Natural killer cell treated with Interleukin-12 subunit alpha and Interleukin-12 subunit beta and Interleukin-15 and Interleukin-18, amount 100 ng/mL, for 72 hours (primary cell): Measurements from ENCODE around the gene HSDL2. TPM values are rescaled to one million over a fixed set of nuclear protein-coding genes. Genes with fewer than 3 reads are reported as not detected.
"Not testable (repeated sequence)": the region's sequence is repeated elsewhere in the genome, so short reads cannot be mapped to it uniquely, and the experiment has no call there.

Experiments
- ATAC-seq, 2 donors: fragments of 150-1000 bp; cut with Tn5 transposase in 1 of 2; sonication (Bioruptor Pico), chemical (Tn5 transposase) in 1 of 2; 2 replicates each; pipeline ENCODE4 v1.10.0; 2021
- DNase-seq: peaks from one replicate; pipeline ENCODE4 v3.0.0; 2022; ENCODE audit warnings: low spot score
- H3K27ac Mint-ChIP-seq, 2 donors: 1 replicate in 1 of 2; 2 replicates in 1 of 2; pipeline ENCODE4 v1.8.0; 2022; ENCODE audit warnings: mixed read lengths in 2 of 2, mild to moderate bottlenecking in 1 of 2, moderate library complexity in 1 of 2
- H3K27me3 Mint-ChIP-seq, 2 donors: 1 replicate in 1 of 2; 2 replicates in 1 of 2; pipeline ENCODE4 v1.8.0; 2022; ENCODE audit warnings: mixed read lengths in 2 of 2
- H3K36me3 Mint-ChIP-seq: one replicate; pipeline ENCODE4 v1.8.0; 2022; ENCODE audit warnings: mixed read lengths
- H3K4me1 Mint-ChIP-seq, 2 donors: 1 replicate in 1 of 2; 2 replicates in 1 of 2; pipeline ENCODE4 v1.8.0; 2022; ENCODE audit warnings: low read depth in 2 of 2, mixed read lengths in 2 of 2, mild to moderate bottlenecking in 1 of 2
- H3K4me3 Mint-ChIP-seq: one replicate; pipeline ENCODE4 v1.8.0; 2022; ENCODE audit warnings: mixed read lengths
- H3K9me3 Mint-ChIP-seq: 2 replicates; pipeline ENCODE4 v1.8.0; 2022; ENCODE audit warnings: mixed read lengths
- total RNA-seq, 2 donors: library from RNA; stranded (reverse); gene quantifications; one replicate each; pipeline ENCODE4 v1.2.3, GENCODE V29; 2022

Gene HSDL2
- total RNA-seq, 2 donors from 2014 or later: 15.6 to 19.6 TPM

DNA sequence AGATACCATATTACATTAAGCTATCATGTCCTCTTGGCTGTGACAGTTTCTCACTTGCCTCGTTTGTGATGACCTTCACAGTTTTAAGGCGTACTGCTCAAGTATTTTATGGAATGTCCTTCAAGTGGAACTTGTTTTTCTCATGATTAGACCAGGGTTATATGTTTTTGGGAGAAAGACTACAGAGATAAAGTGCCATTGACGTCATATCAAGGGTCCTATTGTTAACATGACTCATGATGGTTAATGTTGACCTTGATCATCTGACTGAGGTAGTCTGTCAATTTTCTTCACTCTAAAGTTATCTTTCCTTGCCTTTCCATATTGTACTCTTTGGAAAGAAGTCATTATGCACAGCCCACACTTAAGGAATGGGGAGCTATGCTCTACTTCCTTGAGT, 28.7 kb upstream of the HSDL2 start:
- Mint-ChIP-seq H3K4me1 (peaks cover 22 to 26% of the 10 kb centered on the region in 2 donors), H3K27ac (no peak overlapping the region), H3K4me3 (no peak overlapping the region), H3K9me3 (no peaks in the 10 kb centered on the region), H3K27me3 (peaks cover 0 to 4% of the 10 kb centered on the region in 2 donors), H3K36me3 (no peaks in the 10 kb centered on the region)
- no peak for ATAC-seq
- no peak for DNase-seq

DNA sequence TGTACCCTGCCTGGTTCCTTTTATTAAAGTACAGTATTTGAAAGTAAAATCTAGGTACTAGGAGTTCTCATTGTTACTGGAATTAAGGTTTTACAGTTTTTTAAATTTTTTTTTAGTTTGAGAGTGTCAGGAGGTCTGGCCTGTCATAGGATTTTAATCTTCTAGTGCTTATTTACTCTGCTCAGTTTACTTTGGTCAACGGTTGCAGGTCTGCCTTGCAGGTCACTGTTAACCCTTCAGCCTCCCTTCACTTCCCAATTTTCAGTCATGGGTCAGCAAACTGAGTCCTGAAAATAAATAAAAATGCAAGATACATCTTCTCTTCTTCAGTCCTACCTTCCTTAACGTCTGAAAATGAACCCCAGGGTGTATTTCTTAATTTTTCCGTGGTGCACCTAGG, 27.7 kb upstream of the HSDL2 start:
- no peaks in the 10 kb centered on the region for H3K9me3 Mint-ChIP-seq
- peaks cover 23 to 30% of the 10 kb centered on the region in 2 donors for H3K4me1 Mint-ChIP-seq
- no peaks in the 10 kb centered on the region for H3K36me3 Mint-ChIP-seq
- H3K27me3 Mint-ChIP-seq: peaks cover 0 to 4% of the 10 kb centered on the region in 2 donors
- no peak overlapping the region for H3K27ac Mint-ChIP-seq
- no peak overlapping the region for H3K4me3 Mint-ChIP-seq
- DNase-seq (no peak), ATAC-seq (no peak)

DNA sequence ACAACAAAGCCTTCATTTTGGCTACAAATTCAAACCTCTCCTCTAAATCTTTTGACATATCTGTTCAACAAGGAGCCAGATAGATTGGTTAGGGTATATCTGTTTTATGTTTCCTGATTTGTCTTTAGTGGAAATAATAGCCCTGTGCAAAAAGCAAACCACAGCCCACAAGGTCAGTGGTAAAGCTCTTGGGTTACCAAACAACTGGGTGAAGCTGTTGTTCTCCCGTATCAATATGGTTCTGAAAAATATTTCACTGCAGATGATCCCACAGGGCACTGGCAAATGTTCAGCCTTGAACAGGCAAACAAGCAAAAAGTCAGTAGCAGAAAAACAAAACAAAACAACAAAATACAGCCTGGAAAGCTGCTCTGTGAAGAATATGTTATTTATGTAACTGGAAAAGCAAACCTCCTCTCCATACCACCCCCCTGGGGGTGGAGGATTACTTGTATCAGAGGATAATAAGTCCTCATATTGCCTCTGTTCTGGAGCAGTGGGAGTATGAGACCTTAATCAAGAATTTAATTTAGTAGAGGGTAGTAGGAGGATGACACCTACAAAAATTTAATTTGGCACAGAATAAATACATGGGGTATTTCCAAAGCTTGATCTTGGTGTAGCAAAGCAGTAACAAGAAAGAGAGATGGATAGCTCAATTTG, 25.7 kb upstream of the HSDL2 start:
- Mint-ChIP-seq H3K36me3 (no peaks in the 10 kb centered on the region), H3K9me3 (no peaks in the 10 kb centered on the region), H3K4me3 (no peak overlapping the region), H3K27ac (peak overlapping the region in 1 of 2 donors; percentile 4), H3K4me1 (peaks cover 13 to 22% of the 10 kb centered on the region in 2 donors), H3K27me3 (no peaks in the 10 kb centered on the region)
- DNase-seq (no peak), ATAC-seq (no peak)

DNA sequence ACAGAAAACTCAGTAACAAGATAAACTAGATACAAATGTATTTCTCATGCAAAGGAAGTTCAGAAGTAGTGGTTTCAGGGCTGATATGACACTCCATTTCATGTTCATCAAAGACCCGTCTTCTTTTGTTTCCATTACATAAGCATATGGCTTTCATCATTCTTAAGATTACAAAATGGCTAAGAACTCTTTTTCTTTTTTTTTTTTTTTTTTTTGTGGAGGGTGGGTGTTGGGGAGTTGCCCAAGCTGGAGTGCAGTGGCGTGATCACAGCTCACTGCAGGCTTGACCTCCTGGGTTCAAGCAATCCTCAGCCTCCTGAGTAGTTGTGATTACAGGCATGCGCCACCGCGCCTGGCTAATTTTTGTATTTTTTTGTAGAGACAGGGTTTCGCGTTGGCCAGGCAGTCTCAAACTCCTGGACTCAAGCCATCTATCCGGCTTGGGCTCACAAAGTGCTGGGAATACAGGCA, 24.4 kb upstream of the HSDL2 start:
- no peaks in the 10 kb centered on the region for H3K9me3 Mint-ChIP-seq
- DNase-seq (no peak), ATAC-seq (peak in 1 of 2 donors; percentile 59)
- H3K36me3 Mint-ChIP-seq: no peaks in the 10 kb centered on the region
- peak overlapping the region; percentile 63 for H3K4me3 Mint-ChIP-seq
- H3K27me3 Mint-ChIP-seq: no peaks in the 10 kb centered on the region
- H3K4me1 Mint-ChIP-seq: peaks cover 13 to 22% of the 10 kb centered on the region in 2 donors
- peak overlapping the region; percentile 73 to 91 for H3K27ac Mint-ChIP-seq

DNA sequence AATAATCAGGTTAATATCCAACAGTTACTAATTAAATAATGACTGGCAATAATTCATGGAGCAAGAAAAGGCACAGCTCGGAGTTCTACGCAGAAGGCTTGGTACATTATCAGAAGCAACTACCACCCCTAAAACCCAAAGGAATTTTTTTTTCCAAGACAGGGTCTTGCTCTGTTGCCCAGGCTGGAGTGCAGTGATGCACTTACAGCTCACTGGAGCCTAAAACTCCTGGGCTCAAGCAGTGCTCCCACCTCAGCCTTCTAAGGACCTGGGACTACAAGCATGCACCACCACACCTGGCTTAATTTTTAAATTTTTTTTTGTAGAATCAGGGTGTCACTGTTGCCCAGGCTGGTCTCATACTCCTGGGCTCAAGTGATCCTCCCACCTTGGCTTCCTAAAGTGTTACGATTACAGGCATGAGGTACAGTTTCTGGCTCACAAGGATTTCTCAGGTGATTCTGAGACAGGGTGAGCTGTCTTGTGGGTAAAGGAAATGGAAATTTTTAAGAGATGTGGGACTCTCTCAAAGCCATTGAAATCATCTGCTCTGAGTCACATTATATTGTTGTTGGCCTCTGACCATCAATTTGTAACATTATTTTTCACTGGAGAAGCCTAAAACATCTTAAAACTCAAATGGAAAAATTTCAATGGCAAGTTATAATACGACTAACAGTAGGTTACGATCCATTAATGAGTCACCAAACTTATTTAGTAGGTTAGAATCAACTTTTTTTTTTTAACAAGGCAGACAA, 19.7 kb upstream of the HSDL2 start:
- H3K4me3 Mint-ChIP-seq: no peak overlapping the region

DNA sequence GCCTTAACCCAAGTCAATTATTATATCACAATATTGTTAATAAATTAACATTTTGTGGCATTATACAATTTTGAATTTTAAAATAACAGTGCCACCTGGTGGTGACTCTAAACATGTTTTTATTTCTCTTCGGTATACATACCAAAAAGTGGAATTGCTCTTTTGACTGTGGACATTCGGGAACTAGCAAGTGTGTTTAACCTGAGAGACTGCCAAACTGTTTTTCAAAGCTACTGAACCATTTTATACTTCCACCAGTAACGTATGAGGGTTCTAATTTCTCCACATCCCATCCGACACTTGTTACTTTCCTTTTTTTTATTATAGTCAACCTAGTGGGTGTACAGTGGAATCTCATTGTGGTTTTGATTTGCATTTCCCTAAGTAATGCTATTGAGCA, 18.3 kb upstream of the HSDL2 start:
- no peak for ATAC-seq
- H3K36me3 Mint-ChIP-seq: no peaks in the 10 kb centered on the region
- no peak overlapping the region for H3K27ac Mint-ChIP-seq
- no peak overlapping the region for H3K4me3 Mint-ChIP-seq
- peaks cover 0 to 9% of the 10 kb centered on the region in 2 donors for H3K27me3 Mint-ChIP-seq
- no peaks in the 10 kb centered on the region for H3K9me3 Mint-ChIP-seq
- H3K4me1 Mint-ChIP-seq: peaks cover 0 to under 1% of the 10 kb centered on the region in 2 donors
- DNase-seq: no peak

More for the DNA sequence above, 19.7 kb upstream of the HSDL2 start:
- H3K9me3 Mint-ChIP-seq: no peaks in the 10 kb centered on the region
- H3K36me3 Mint-ChIP-seq: no peaks in the 10 kb centered on the region
- no peak overlapping the region for H3K27ac Mint-ChIP-seq
- peaks cover 8 to 12% of the 10 kb centered on the region in 2 donors for H3K4me1 Mint-ChIP-seq
- ATAC-seq (no peak), DNase-seq (no peak)
- H3K27me3 Mint-ChIP-seq: peaks cover 0 to 4% of the 10 kb centered on the region in 2 donors

DNA sequence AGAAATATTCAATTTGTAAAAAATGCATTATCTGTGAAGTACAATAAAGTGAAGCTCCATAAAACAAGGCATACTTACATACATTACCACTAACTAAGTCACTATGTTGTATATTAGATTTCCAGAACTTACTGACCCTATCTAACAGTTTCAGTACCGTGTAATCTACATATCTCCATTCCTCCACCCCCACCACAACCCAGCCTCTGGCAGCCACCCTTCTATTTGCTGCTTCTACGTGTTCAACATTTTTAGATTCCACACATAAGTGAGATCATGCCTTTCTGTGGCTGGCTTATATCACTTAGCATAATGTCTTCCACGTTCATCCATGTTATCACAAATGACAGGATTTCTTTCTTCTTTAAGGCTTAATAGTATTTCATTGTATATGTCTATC, 15.1 kb upstream of the HSDL2 start:
- Mint-ChIP-seq H3K27ac (no peak overlapping the region), H3K4me3 (no peak overlapping the region), H3K36me3 (no peaks in the 10 kb centered on the region), H3K4me1 (no peaks in the 10 kb centered on the region), H3K27me3 (peaks cover 0 to 9% of the 10 kb centered on the region in 2 donors), H3K9me3 (no peaks in the 10 kb centered on the region)
- ATAC-seq (no peak), DNase-seq (no peak)

DNA sequence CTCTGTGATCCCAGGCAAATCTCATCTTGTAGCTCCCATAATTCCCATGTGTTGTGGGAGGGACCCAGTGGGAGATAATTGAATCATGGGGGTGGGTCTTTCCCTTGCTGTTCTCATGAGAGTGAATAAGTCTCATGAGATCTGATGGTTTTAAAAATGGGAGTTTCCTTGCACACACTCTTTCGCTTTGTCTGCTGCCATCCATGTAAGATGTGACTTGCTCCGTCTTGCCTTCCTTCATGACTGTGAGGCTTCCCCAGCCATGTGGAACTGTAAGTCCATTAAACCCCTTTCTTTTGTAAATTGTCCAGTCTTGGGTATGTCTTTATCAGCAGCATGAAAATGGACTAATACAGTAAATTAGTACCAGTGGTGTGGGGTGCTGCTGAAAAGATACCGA, 14.7 kb upstream of the HSDL2 start:
- H3K9me3 Mint-ChIP-seq, H3K4me1 Mint-ChIP-seq, H3K27me3 Mint-ChIP-seq, ATAC-seq, H3K4me3 Mint-ChIP-seq, H3K27ac Mint-ChIP-seq, DNase-seq, H3K36me3 Mint-ChIP-seq: not testable (repeated sequence)

DNA sequence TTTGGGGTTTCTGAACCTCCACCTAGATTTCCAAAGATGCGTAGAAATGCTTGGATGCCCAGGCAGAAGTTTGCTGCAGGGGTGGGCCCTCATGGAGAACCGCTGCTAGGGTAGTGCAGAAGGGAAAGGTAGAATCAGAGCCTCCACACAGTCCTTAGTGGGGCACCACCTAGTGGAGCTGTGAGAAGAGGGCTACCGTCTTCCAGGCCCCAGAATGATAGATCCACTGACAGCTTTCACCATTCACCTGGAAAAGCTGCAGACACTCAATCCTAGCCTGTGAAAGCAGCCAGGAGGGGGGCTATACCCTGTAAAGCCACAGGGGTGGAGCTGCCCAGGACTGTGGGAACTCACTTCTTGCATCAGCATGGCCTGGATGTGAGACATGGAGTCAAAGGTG, 13.3 kb upstream of the HSDL2 start:
- ATAC-seq: no peak
- Mint-ChIP-seq H3K27me3 (peaks cover 0 to 9% of the 10 kb centered on the region in 2 donors), H3K27ac (no peak overlapping the region), H3K9me3 (no peaks in the 10 kb centered on the region), H3K4me1 (no peaks in the 10 kb centered on the region), H3K4me3 (no peak overlapping the region), H3K36me3 (peaks cover 5% of the 10 kb centered on the region)
- DNase-seq: no peak

DNA sequence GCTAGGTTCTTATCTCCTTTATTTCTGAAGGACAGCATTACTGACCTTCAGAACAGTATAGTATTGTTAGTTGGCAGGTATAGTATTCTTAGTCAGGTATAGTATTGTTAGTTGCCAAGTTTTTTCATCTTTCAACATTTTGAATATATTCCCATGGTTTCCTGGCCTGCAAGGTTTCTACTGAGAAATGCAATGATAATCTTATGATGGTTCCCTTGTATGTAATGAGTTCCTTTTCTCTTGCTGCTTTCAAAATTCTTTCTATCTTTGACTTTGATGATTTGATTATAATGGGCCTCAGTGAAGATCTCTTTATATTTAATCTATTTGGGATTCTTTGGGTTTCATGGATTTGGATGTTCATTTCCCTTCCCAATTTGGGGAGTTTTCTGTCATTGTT, 12.4 kb upstream of the HSDL2 start:
- H3K27ac Mint-ChIP-seq: no peak overlapping the region
- peaks cover 0 to 8% of the 10 kb centered on the region in 2 donors for H3K27me3 Mint-ChIP-seq
- H3K9me3 Mint-ChIP-seq: no peaks in the 10 kb centered on the region
- no peak overlapping the region for H3K4me3 Mint-ChIP-seq
- ATAC-seq (no peak), DNase-seq (no peak)
- no peaks in the 10 kb centered on the region for H3K4me1 Mint-ChIP-seq
- peaks cover 5% of the 10 kb centered on the region for H3K36me3 Mint-ChIP-seq

DNA sequence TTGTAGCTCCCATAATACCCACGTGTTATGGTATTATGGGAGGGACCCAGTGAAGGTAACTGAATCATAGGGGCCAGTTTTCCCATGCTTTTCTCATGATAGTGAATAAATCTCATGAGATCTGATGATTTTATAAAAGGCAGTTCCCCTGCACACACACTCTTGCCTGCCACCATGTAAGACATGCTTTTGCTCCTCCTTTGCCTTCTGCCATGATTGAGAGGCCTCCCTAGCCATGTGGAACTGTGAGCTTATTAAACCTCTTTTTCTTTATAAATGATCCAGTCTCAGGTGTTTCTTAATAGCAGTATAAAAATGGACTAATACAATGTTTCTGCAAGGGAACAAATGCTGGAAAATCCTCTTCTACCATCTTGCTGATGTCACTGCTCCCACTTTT, 10.1 kb upstream of the HSDL2 start:
- Mint-ChIP-seq H3K9me3 (no peaks in the 10 kb centered on the region), H3K4me3 (no peak overlapping the region), H3K27ac (no peak overlapping the region), H3K27me3 (peaks cover 0 to 5% of the 10 kb centered on the region in 2 donors), H3K4me1 (peaks cover 3 to 9% of the 10 kb centered on the region in 2 donors), H3K36me3 (peaks cover 5% of the 10 kb centered on the region)
- DNase-seq: no peak
- ATAC-seq: no peak

DNA sequence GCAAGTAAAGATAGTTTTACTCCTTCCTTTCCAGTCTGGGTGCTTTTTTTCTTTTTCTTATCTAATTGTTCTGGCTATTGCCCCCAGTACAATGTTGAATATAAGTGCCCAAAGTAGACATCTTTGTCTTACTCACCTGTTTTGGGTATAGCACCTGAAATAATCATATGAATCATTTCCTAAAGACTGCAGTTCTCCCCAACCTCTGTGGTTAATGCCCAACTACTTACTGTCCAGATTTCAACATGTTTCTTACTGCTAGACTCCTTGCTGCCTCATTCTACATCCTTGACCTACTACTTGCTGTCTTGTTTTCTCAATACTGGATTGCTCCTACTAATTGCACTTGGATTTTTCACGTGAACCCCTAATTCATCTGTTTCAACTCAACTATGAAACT, 8.8 kb upstream of the HSDL2 start:
- Mint-ChIP-seq H3K27ac (no peak overlapping the region), H3K4me1 (peaks cover 8 to 13% of the 10 kb centered on the region in 2 donors), H3K36me3 (peaks cover 5% of the 10 kb centered on the region), H3K27me3 (no peaks in the 10 kb centered on the region), H3K4me3 (no peak overlapping the region), H3K9me3 (no peaks in the 10 kb centered on the region)
- no peak for DNase-seq
- ATAC-seq: no peak

DNA sequence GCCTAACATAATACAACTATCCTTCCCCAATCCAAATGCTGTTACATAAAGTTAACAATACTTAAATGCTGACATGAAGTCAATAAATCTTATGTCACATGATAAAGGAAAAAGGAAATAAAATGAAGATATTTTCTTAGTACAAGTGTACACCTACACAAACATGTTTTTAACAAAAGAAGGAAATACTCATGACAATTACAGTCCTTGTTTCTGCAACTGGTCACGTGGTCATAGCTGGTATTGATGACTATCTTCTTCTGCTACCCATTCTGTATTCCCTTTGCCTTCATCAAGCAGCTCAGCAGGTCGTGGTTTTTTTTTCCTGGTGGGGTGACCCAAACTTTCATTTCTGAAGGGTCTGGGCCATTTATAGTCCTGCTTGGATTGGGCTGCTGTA, 6.2 kb upstream of the HSDL2 start:
- not testable (repeated sequence) for H3K36me3 Mint-ChIP-seq, H3K9me3 Mint-ChIP-seq, H3K27me3 Mint-ChIP-seq, H3K27ac Mint-ChIP-seq, H3K4me3 Mint-ChIP-seq, ATAC-seq, DNase-seq
- peaks cover 24 to 27% of the 10 kb centered on the region in 2 donors for H3K4me1 Mint-ChIP-seq

DNA sequence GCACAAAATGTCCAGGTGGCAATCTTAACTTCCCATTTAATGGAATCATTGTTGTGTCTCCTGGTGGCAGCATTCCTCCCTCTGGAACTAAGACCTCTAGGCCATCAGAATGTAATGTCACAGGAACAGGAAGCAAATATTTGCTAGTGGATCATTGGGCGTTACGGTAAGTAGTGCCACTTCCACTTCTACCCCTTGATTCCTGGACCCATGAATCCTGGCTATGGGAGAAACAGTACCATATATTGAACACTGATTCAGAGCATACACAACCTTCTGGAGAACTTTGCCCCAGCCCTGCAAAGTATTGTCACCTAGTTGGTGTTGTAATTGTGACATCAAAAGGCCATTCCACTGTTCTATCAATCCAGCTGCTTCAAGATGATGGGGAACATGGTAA, 5.7 kb upstream of the HSDL2 start:
- ATAC-seq, H3K27ac Mint-ChIP-seq, DNase-seq, H3K4me3 Mint-ChIP-seq, H3K27me3 Mint-ChIP-seq, H3K36me3 Mint-ChIP-seq, H3K9me3 Mint-ChIP-seq: not testable (repeated sequence)
- H3K4me1 Mint-ChIP-seq: peaks cover 28 to 32% of the 10 kb centered on the region in 2 donors
